A673 (cell line): ENCODE data around the gene MCUB. TPM values are rescaled to one million over a fixed set of nuclear protein-coding genes. Genes with fewer than 3 reads are reported as not detected.

Source experiments
- BruUV-seq: library from RNA; stranded (reverse); fragments of 400-500 nt; replicated peaks from 2 replicates; lab custom pipeline; 2021; lab: Mats Ljungman, UMichigan
- CTCF ChIA-PET: fragments of 300-600 bp; sonication (Branson Sonifier 250); formaldehyde crosslinking; loops from one replicate; lab custom pipeline; 2022; ENCODE audit warnings: antibody characterized with exemption; lab: Charles Lee
- POLR2A ChIA-PET: fragments of 300-600 bp; sonication (Branson Sonifier 250); formaldehyde crosslinking; loops from one replicate; lab custom pipeline; 2022; ENCODE audit warnings: antibody characterized with exemption; ENCODE audit not compliant: low non-redundant PET; lab: Charles Lee
- DNase-seq: peaks from one replicate; pipeline ENCODE4 v3.0.0-alpha.2; 2015; ENCODE audit warnings: low spot score
- H3K27ac ChIP-seq: fragments of 200-600 bp; sonication (generic); 2 replicates; pipeline ENCODE4 v1.5.1; 2016; ENCODE audit warnings: mixed run types, low read depth, mild to moderate bottlenecking, mixed read lengths, antibody characterized with exemption, low read length; ENCODE audit not compliant: poor library complexity, severe bottlenecking
- H3K27me3 ChIP-seq: fragments of 200-600 bp; sonication (generic); replicated peaks from 2 replicates; pipeline ENCODE4 v1.6.1; 2017; ENCODE audit warnings: mixed run types, low read depth, mild to moderate bottlenecking, mixed read lengths, antibody characterized with exemption, low read length; ENCODE audit not compliant: insufficient read depth, poor library complexity
- H3K36me3 ChIP-seq: fragments of 200-600 bp; sonication (generic); 2 replicates; pipeline ENCODE4 v1.6.1; 2016; ENCODE audit warnings: mixed run types, mild to moderate bottlenecking, mixed read lengths, antibody characterized with exemption, low read length; ENCODE audit not compliant: insufficient read depth, poor library complexity, severe bottlenecking
- H3K4me1 ChIP-seq: fragments of 200-600 bp; sonication (generic); 2 replicates; pipeline ENCODE4 v1.6.1; 2017; ENCODE audit warnings: mixed run types, mild to moderate bottlenecking, mixed read lengths, antibody characterized with exemption, low read length; ENCODE audit not compliant: insufficient read depth, poor library complexity, severe bottlenecking
- H3K4me3 ChIP-seq: fragments of 200-600 bp; sonication (generic); 2 replicates; pipeline ENCODE4 v1.5.1; 2016; ENCODE audit warnings: low read depth, mixed run types, mild to moderate bottlenecking, mixed read lengths, low read length; ENCODE audit not compliant: poor library complexity, severe bottlenecking
- H3K9me3 ChIP-seq: fragments of 200-600 bp; sonication (generic); 2 replicates; pipeline ENCODE4 v1.6.1; 2016; ENCODE audit warnings: mixed run types, low read depth, mild to moderate bottlenecking, mixed read lengths, antibody characterized with exemption, low read length; ENCODE audit not compliant: poor library complexity, severe bottlenecking
- EZH2 ChIP-seq: fragments of 200-600 bp; sonication (generic); IDR thresholded peaks from 2 replicates; pipeline ENCODE4 v1.6.1; 2017; ENCODE audit warnings: borderline replicate concordance, low read depth, mild to moderate bottlenecking, mixed read lengths, antibody characterized with exemption, low read length; ENCODE audit not compliant: poor library complexity, severe bottlenecking
- intact Hi-C: fragments of 100-400 bp; cut with micrococcal nuclease; formaldehyde crosslinking; loops from one replicate; pipeline ENCODE4 v1.10.0; 2022; ENCODE audit not compliant: unreplicated experiment
- total RNA-seq: library from RNA; stranded (reverse); gene quantifications from 2 replicates; pipeline ENCODE4 v1.2.3, GENCODE V29; 2021
- TF ChIP-seq, protein P1 (sequence below): fragments of 300-800, 200-600 bp; sonication (generic); conservative IDR thresholded peaks from 2 replicates; pipeline ENCODE4 v1.5.1; 2017; ENCODE audit warnings: low read depth, mild to moderate bottlenecking, antibody characterized with exemption, low read length, moderate library complexity, mixed read lengths

The MCUB gene
- total RNA-seq, 1 experiment from 2014 or later, result 30.0 TPM

DNA sequence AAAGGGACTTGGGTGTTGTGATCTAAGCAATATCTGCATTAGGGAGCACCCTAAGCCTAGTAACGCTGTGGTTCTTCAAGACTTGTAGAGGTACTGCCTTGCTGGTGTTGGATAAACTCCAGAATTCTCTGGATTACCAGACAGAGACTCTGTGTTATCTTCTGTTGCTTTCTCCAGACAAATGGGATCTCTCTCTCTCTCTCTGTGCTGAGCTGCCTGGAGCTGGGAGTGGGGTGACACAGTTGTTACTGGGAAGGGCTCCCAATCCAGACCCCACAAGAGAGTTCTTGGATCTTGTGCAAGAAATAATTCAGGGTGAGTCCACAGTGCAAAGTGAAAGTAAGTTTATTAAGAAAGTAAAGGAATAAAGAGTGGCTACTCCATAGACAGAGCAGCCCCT lies 48.8 kb downstream of the MCUB start:
- DNase-seq, result no peak
- no TSS peak for BruUV-seq
- CTCF ChIA-PET, result no interaction called here
- Histone ChIP-seq H3K4me3 (no peak overlapping the region), H3K27me3 (no peaks in the 10 kb centered on the region), H3K36me3 (no peaks in the 10 kb centered on the region), H3K9me3 (peaks cover 8% of the 10 kb centered on the region), H3K27ac (no peak overlapping the region), H3K4me1 (no peaks in the 10 kb centered on the region)
- TF ChIP-seq, protein P1, sequence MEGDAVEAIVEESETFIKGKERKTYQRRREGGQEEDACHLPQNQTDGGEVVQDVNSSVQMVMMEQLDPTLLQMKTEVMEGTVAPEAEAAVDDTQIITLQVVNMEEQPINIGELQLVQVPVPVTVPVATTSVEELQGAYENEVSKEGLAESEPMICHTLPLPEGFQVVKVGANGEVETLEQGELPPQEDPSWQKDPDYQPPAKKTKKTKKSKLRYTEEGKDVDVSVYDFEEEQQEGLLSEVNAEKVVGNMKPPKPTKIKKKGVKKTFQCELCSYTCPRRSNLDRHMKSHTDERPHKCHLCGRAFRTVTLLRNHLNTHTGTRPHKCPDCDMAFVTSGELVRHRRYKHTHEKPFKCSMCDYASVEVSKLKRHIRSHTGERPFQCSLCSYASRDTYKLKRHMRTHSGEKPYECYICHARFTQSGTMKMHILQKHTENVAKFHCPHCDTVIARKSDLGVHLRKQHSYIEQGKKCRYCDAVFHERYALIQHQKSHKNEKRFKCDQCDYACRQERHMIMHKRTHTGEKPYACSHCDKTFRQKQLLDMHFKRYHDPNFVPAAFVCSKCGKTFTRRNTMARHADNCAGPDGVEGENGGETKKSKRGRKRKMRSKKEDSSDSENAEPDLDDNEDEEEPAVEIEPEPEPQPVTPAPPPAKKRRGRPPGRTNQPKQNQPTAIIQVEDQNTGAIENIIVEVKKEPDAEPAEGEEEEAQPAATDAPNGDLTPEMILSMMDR, result no peak
- TF ChIP-seq EZH2, result no peak
- POLR2A ChIA-PET, result no interaction called here
- intact Hi-C loops, result no loop called here

- POLR2A ChIA-PET, result interaction anchor here (0.6 kb wide), 1 partner anchor 742 kb away, joined by 5 read pairs; no protein-coding TSS in a partner anchor
- Histone ChIP-seq H3K4me3 (no peak overlapping the region), H3K27ac (no peak overlapping the region), H3K4me1 (no peaks in the 10 kb centered on the region), H3K36me3 (no peaks in the 10 kb centered on the region), H3K27me3 (no peaks in the 10 kb centered on the region), H3K9me3 (peaks cover 8% of the 10 kb centered on the region)
- no TSS peak for BruUV-seq
- DNase-seq, result no peak
- TF ChIP-seq, protein P1, result no peak
- TF ChIP-seq EZH2, result no peak
- CTCF ChIA-PET, result no interaction called here
- intact Hi-C loops, result no loop called here
These were observed 49.4 kb downstream of the MCUB start for GRCh38 chr4:109609431-109609830.

- Histone ChIP-seq H3K27ac (no peak overlapping the region), H3K36me3 (no peaks in the 10 kb centered on the region), H3K4me3 (no peak overlapping the region), H3K4me1 (no peaks in the 10 kb centered on the region), H3K9me3 (peaks cover 8% of the 10 kb centered on the region), H3K27me3 (no peaks in the 10 kb centered on the region)
- ChIA-PET POLR2A (interaction anchor here (0.6 kb wide), 1 partner anchor 530 kb away, joined by 5 read pairs; no protein-coding TSS in a partner anchor), CTCF (no interaction called here)
- BruUV-seq, result no TSS peak
- DNase-seq, result no peak
- intact Hi-C loops, result no loop called here
- TF ChIP-seq, protein P1, result no peak
These were observed 50.4 kb downstream of the MCUB start for GRCh38 chr4:109610489-109610888.
